Measurements from ENCODE around the gene CNTF. TPM values are rescaled to one million over a fixed set of nuclear protein-coding genes. Genes with fewer than 3 reads are reported as not detected.

The CNTF gene
- total and polyA plus RNA-seq, 10 of the 15 experiments (the other 5 are each of a cell fraction or from before 2014, with no cell fraction given): 0.16 to 2.3 (median 0.73) TPM

GRCh38 chr11:58579192-58580129 lies 43.0 kb upstream of the CNTF start (continued):
- TF ChIP-seq ZNF592 (IDR thresholded peaks at IDR 0.05): peak; percentile 69; the same call in 1 of the 2 replicates
- TF ChIP-seq SIN3A (IDR thresholded peaks at IDR 0.05; ENCODE audit: low read depth, low read length): peak; percentile 95
- peak; percentile 99 for TF ChIP-seq LARP7 (IDR thresholded peaks at IDR 0.05)
- 0 out of 2 replicates have a peak, but pooled peaks have one; percentile 26 for TF ChIP-seq RFX5 (IDR thresholded peaks at IDR 0.05; ENCODE audit: low read depth, low read length)
- TF ChIP-seq JUND (IDR thresholded peaks at IDR 0.05; ENCODE audit: low read depth, low read length): no peak
- peak; percentile 27; the same call in 1 of the 2 replicates for TF ChIP-seq MTA2 (IDR thresholded peaks at IDR 0.05; ENCODE audit: low read depth)
- peak; percentile 67 for TF ChIP-seq HCFC1 (IDR thresholded peaks at IDR 0.05; ENCODE audit: low read length)
- TF ChIP-seq EED (IDR thresholded peaks at IDR 0.05; ENCODE audit: low read depth): peak; percentile 67
- peak; percentile 19; the same call in 1 of the 2 replicates for TF ChIP-seq ZBED1 (IDR thresholded peaks at IDR 0.05; ENCODE audit: borderline replicate concordance)
- TF ChIP-seq JUNB (IDR thresholded peaks at IDR 0.05): no peak
- TF ChIP-seq NBN (IDR thresholded peaks at IDR 0.05): peak; percentile 95
- TF ChIP-seq ZNF217 (IDR thresholded peaks at IDR 0.05): peak; percentile 62
- TF ChIP-seq SIX5 (IDR thresholded peaks at IDR 0.05; ENCODE audit: low read depth, low read length, severe bottlenecking): no peak
- TF ChIP-seq EGR1 (IDR thresholded peaks at IDR 0.05; ENCODE audit: borderline replicate concordance in 1 of 2, low read depth in 2 of 2, low read length in 2 of 2): peak in 1 of 2 experiments; percentile 71; a peak in 2 of 3 replicates
- no peak for TF ChIP-seq ZSCAN29 (IDR thresholded peaks at IDR 0.05)
- TF ChIP-seq CEBPB (IDR thresholded peaks at IDR 0.05; ENCODE audit: borderline replicate concordance in 1 of 2, low read depth in 2 of 2, low read length in 2 of 2): no peak
- TF ChIP-seq NFYA (IDR thresholded peaks at IDR 0.05; ENCODE audit: borderline replicate concordance, low read depth, low read length): no peak
- TF ChIP-seq YY1 (IDR thresholded peaks at IDR 0.05; ENCODE audit: low read depth, low read length): peak; percentile 82
- TF ChIP-seq HDGF (IDR thresholded peaks at IDR 0.05): peak; percentile 97
- TF ChIP-seq PBX3 (IDR thresholded peaks at IDR 0.05; ENCODE audit: insufficient replicate concordance, low read depth, low read length): no peak
- TF ChIP-seq TCF7 (IDR thresholded peaks at IDR 0.05; ENCODE audit: borderline replicate concordance): no peak
- no peak for TF ChIP-seq RBBP5 (conservative IDR thresholded peaks at IDR 0.05)
- no peak for TF ChIP-seq SREBF2 (IDR thresholded peaks at IDR 0.05; ENCODE audit: low read length)
- peak; percentile 97 for TF ChIP-seq ZNF207 (IDR thresholded peaks at IDR 0.05; ENCODE audit: borderline replicate concordance)
- TF ChIP-seq CREM (IDR thresholded peaks at IDR 0.05; ENCODE audit: low read depth): peak; percentile 84
- peak; percentile 94 for TF ChIP-seq RAD51 (IDR thresholded peaks at IDR 0.05)
- TF ChIP-seq IKZF2 (IDR thresholded peaks at IDR 0.05): peak; percentile 78 to 79; a peak in 3 of 4 replicates
- TF ChIP-seq BACH1 (IDR thresholded peaks at IDR 0.05; ENCODE audit: borderline replicate concordance): no peak; the same call in none of the 2 replicates

Data from GM12878 (cell line).